ENCODE data around the gene RTBDN.

DNA sequence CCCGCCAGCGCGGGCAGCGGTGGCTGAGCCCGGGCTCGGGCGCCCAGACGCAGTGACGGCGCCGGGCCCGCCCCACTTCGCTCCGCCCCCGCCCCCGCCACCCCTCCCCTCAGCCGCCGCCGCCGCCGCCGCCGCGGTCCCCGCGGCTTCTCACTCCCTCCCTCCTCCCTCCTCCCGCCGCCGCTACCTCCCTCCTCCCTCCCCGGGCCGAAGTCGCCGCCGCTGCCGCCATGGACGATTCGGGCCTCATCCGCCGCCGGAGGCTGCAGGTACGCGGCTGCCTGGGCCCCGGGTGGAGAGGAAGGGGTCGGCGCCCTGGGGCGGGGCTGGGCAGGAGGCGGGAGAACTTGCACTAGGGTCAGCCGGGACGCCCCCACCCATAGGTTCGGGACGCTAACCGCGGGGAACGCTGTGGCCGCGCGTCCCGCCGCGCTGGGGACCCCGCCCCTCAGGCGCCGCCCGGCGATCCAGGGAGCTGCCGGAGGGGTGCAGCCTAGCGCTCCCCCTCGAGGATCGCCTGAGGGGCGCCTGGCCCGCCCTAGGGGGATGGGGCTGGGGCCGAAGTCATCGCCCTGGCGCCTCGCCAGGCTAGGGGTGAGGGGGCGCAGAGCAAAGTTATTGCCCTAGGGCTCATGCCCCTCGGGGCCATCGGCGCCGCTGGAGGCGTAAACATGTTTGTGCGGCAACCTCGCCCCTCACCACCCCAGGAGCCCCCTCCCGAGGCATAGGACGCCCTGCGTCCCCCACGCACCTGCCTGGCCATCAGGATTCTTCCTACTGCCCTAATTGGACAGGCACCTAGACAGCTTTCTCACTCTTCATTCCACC lies 427 bp downstream of the RTBDN start:
- TF ChIP-seq CTCF (IDR thresholded peaks at IDR 0.05), result no peak
- no peak for TF ChIP-seq POLR2A (IDR thresholded peaks at IDR 0.05)
